22Rv1 (cell line): Measurements from ENCODE around the gene ST3GAL6.

Experiments
- H3K27ac ChIP-seq: fragments of 450-650 bp; 2 replicates; pipeline ENCODE4 v1.5.1; 2017
- ZFX ChIP-seq: fragments of 450-650 bp; IDR thresholded peaks from 2 replicates; pipeline ENCODE4 v1.6.1; 2017; ENCODE audit warnings: antibody characterized with exemption, borderline replicate concordance
- TF ChIP-seq, protein P1 (sequence below): fragments of 450-650 bp; IDR thresholded peaks from 2 replicates; pipeline ENCODE4 v1.5.1; 2017; ENCODE audit warnings: mild to moderate bottlenecking

Gene ST3GAL6

DNA sequence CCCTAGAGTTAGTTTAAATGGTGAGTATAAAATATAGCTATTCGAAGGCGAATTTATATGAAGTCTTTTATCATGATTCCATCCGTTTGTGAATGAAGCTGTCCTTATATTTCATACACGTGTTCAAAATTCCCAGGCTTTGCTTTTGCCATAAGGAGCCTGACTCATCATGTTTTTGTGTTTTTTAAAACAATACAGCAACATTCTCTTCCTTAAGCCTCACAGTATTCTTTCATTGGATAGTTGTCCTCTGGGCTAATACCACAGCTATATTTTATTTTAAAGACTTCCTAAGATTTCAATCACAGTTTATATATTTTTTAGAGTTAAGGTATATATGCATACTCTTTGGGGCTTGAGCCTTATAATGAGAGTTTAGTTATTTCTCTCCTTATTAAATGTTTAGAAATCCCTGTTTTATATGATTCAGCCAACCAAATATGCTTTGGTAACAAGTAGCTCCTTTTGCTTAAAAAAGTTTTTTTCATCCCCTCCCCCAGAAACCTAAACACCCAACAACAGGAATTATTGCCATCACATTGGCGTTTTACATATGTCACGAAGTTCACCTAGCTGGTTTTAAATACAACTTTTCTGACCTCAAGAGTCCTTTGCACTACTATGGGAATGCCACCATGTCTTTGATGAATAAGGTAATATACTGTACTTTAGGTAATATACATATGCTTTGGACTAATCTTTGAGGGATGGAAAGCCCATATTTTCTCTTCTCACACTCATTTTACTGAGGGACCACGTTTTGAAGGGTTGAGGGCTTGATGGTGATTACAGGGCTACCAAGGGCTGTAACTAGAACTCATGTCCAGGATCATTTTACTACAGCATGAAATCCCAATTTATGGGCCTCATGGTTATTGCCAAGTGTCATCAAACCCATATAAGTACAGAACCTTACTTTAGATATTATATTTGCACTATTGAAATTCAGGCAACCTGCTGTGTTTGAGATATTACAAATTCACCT is 28.5 kb downstream of the ST3GAL6 start:
- TF ChIP-seq, protein P1, sequence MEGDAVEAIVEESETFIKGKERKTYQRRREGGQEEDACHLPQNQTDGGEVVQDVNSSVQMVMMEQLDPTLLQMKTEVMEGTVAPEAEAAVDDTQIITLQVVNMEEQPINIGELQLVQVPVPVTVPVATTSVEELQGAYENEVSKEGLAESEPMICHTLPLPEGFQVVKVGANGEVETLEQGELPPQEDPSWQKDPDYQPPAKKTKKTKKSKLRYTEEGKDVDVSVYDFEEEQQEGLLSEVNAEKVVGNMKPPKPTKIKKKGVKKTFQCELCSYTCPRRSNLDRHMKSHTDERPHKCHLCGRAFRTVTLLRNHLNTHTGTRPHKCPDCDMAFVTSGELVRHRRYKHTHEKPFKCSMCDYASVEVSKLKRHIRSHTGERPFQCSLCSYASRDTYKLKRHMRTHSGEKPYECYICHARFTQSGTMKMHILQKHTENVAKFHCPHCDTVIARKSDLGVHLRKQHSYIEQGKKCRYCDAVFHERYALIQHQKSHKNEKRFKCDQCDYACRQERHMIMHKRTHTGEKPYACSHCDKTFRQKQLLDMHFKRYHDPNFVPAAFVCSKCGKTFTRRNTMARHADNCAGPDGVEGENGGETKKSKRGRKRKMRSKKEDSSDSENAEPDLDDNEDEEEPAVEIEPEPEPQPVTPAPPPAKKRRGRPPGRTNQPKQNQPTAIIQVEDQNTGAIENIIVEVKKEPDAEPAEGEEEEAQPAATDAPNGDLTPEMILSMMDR: no peak
- TF ChIP-seq ZFX: no peak
- no peak overlapping the region for H3K27ac ChIP-seq

DNA sequence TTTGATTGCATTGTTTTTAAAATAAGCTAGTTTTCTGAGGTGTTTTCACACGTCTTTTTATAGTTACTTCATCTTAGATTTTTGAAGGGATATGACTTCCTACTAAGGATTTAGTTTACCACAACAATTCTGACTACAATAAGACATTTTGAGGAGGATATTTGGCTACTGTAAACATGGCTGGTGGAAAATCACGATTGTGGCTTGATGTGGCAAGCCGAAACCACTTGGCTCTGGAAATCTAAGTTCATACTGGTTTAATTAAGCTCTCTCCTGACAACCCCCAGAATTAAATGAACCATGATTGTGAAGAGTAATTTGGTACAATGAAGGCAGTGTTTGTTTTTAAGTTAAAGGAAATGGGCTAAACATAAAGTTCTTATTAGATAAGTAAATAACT is 30.8 kb downstream of the ST3GAL6 start:
- TF ChIP-seq, protein P1: no peak
- TF ChIP-seq ZFX: no peak
- no peak overlapping the region for H3K27ac ChIP-seq

DNA sequence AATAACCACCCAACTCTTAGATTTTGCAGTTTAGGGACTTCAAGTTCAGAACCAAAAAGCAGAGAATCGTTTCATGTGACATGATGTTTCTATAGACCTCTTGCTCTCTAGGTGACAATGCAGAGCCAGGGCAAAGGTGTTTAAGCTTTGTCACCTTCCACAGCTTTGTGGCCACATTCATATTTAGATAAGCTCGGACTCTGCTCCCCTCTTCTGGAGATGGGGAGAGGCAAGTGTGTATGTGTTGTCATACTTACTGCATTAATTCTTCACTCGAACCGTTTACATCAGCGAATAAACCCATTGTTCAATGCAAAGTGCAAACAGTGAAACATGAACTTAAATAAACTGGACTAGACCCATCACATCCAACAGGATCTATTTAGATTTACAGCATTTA is 33.2 kb downstream of the ST3GAL6 start:
- TF ChIP-seq ZFX: no peak
- TF ChIP-seq, protein P1: no peak
- no peak overlapping the region for H3K27ac ChIP-seq

DNA sequence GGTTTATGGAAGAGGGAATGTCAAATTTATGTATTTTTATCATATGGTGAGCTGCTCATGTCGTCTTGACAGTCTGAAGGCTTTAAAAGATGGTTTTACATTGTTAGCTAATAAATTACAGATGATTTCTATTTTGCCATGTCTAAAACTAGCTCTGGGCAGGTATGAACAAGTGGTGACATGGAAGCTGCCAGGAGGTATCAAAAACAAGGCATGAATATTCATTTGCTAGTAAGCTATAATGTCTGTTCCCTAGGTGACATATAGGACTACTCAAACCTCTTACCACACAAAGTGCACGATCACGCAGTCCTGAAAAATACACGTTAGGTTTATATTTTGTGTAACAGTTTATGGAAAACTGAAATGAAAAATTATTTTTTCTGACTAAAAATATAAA is 34.8 kb downstream of the ST3GAL6 start:
- H3K27ac ChIP-seq: no peak overlapping the region
- TF ChIP-seq ZFX: no peak
- TF ChIP-seq, protein P1: no peak

DNA sequence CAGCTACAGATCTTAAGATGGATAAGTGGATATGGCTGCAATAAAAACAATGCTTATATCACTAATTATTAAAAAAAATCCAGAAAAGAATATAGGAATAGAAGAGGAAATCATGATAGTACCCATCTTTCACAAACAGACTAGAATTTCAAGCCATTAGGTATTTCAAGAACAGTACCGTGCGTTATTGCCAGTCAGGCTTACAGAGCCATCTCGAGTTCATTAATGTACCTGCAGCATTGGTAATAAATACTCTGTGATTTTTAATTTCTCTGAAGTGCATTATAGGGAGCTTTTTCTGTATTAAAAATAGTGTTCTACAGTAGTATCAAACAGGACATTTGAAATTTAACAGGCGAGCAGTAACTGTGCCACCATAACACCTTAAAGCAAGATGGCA is 35.7 kb downstream of the ST3GAL6 start:
- TF ChIP-seq, protein P1: no peak
- no peak for TF ChIP-seq ZFX
- H3K27ac ChIP-seq: no peak overlapping the region

DNA sequence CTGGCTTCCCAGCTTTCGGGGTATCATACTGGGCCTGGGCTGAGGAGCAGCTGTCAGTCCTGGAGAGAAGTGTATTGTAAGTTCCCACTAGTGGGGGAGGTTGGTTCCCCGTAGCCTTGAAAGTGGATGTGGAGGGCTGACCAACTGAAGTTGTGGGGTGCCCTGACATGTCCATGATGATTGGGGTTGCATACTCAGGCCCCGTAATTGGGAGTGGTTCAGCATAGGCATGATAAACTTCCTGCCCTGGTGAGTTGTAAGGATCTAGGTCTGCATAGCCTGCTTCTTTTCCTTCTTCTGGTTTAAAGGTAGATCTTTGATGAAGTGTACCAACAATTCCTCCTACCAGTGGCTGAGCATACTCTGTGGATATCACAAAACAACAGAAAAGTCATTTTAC is 36.3 kb downstream of the ST3GAL6 start:
- TF ChIP-seq, protein P1: no peak
- no peak for TF ChIP-seq ZFX
- no peak overlapping the region for H3K27ac ChIP-seq

DNA sequence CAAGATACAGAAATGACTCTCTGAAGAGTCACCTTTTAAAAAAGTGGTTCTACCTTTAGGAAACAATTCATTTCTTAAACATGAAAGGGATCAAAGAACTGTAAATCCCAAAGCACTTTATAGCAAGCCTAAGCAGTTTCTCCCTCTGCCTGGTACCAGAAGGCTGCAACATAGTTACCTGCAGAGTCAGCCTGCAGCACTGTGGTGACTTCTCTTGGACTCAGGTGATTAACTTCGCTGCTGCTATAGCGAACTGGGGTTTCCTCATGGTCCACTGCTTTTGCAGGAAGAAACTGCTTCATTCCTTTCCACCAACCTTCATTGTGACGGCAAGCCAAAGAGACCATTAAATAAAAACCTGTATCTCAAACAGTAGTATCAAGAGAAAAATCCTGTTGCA is 37.3 kb downstream of the ST3GAL6 start:
- H3K27ac ChIP-seq: no peak overlapping the region
- TF ChIP-seq ZFX: no peak
- TF ChIP-seq, protein P1: no peak
